DND-41 (cell line): Measurements from ENCODE around the gene CASQ2.

ENCODE experiments used
- EZH2 ChIP-seq: IDR thresholded peaks from 3 replicates; pipeline ENCODE4 v1.6.1; 2012; ENCODE audit warnings: borderline replicate concordance, low read depth, mild to moderate bottlenecking, moderate library complexity, low read length, inconsistent platforms; ENCODE audit not compliant: severe bottlenecking
- TF ChIP-seq, protein P1 (sequence below): IDR thresholded peaks from 2 replicates; pipeline ENCODE4 v1.5.1; 2012; ENCODE audit warnings: borderline replicate concordance, low read length, moderate library complexity, mild to moderate bottlenecking; ENCODE audit not compliant: poor library complexity, severe bottlenecking; ENCODE audit errors: extremely low read depth

DNA sequence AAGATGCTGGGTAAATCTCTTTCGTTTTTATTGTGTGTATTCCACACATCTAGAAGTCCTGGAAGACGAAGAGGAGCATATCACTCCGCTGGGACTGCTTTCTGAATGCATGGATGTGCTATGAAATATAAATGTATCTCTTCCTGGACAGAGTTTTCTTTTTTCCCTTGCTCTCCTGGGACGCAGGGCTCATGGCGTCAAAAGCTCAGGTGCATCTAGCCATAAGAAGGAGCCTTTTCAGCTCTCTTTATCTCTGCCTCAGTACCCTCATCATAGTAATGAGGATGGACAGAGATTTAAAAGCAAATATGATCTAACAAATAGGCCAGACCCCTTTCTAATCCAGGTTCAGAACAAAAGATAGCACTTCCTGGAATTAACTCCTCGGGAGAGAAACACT, 27.5 kb upstream of the CASQ2 start:
- TF ChIP-seq, protein P1, sequence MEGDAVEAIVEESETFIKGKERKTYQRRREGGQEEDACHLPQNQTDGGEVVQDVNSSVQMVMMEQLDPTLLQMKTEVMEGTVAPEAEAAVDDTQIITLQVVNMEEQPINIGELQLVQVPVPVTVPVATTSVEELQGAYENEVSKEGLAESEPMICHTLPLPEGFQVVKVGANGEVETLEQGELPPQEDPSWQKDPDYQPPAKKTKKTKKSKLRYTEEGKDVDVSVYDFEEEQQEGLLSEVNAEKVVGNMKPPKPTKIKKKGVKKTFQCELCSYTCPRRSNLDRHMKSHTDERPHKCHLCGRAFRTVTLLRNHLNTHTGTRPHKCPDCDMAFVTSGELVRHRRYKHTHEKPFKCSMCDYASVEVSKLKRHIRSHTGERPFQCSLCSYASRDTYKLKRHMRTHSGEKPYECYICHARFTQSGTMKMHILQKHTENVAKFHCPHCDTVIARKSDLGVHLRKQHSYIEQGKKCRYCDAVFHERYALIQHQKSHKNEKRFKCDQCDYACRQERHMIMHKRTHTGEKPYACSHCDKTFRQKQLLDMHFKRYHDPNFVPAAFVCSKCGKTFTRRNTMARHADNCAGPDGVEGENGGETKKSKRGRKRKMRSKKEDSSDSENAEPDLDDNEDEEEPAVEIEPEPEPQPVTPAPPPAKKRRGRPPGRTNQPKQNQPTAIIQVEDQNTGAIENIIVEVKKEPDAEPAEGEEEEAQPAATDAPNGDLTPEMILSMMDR = no peak
- TF ChIP-seq EZH2 = no peak
